Tibial nerve (tissue), 4 donors: ENCODE results near the gene IGF2R.
A peak's percentile ranks its signal among the peaks of the same experiment; 100 is the strongest.

ENCODE experiments used
- EP300 ChIP-seq, 2 donors: sonication (generic); formaldehyde crosslinking; IDR thresholded peaks; one replicate each; pipeline ENCODE4 v1.6.1; 2017; ENCODE audit warnings: antibody characterized with exemption in 2 of 2, mild to moderate bottlenecking in 1 of 2
- POLR2A ChIP-seq, 2 donors: fragments of 450-650 bp; IDR thresholded peaks; one replicate each; pipeline ENCODE4 v1.6.1; 2017; ENCODE audit warnings: antibody characterized with exemption in 2 of 2, mild to moderate bottlenecking in 2 of 2, moderate library complexity in 2 of 2
- TF ChIP-seq, protein P1 (sequence below), 5 experiments: fragments of 200-600 bp in 3 of 5; fragments of 450-650 bp in 2 of 5; sonication (generic) in 3 of 5; IDR thresholded peaks; one replicate each; pipeline ENCODE4 v1.5.1; 2016 to 2019; ENCODE audit warnings: antibody characterized with exemption in 5 of 5, mild to moderate bottlenecking in 3 of 5, moderate library complexity in 2 of 5

DNA sequence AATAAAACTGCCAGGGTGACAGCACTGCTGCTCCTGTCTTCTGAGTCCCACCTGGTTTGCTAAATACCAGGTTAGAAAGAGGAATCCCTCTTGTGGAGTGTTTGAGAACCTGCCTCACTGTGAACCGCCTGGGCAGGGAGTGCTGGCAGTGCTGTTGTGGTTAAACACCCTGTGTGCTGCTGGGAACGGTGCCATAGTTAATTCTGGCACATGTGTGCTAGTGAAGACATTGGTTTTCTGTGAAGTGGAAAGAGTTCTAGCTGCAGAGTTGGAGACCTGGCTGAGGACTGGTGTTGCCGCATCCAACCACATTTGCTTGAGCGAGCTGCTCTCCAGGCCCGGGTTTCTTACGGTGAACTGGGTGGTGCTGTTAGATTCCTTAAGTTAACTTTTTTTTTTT is 72.7 kb downstream of the IGF2R start:
- TF ChIP-seq, protein P1, sequence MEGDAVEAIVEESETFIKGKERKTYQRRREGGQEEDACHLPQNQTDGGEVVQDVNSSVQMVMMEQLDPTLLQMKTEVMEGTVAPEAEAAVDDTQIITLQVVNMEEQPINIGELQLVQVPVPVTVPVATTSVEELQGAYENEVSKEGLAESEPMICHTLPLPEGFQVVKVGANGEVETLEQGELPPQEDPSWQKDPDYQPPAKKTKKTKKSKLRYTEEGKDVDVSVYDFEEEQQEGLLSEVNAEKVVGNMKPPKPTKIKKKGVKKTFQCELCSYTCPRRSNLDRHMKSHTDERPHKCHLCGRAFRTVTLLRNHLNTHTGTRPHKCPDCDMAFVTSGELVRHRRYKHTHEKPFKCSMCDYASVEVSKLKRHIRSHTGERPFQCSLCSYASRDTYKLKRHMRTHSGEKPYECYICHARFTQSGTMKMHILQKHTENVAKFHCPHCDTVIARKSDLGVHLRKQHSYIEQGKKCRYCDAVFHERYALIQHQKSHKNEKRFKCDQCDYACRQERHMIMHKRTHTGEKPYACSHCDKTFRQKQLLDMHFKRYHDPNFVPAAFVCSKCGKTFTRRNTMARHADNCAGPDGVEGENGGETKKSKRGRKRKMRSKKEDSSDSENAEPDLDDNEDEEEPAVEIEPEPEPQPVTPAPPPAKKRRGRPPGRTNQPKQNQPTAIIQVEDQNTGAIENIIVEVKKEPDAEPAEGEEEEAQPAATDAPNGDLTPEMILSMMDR (IDR thresholded peaks at IDR 0.05): no peak
- TF ChIP-seq POLR2A (IDR thresholded peaks at IDR 0.05) (no peak), EP300 (IDR thresholded peaks at IDR 0.05) (peak in 1 of 2 donors; percentile 9)
